Type B pancreatic cell (in vitro differentiated cells): Measurements from ENCODE around the gene COG3. TPM values are rescaled to one million over a fixed set of nuclear protein-coding genes. Genes with fewer than 3 reads are reported as not detected.
A peak's percentile ranks its signal among the peaks of the same experiment; 100 is the strongest.

Experiments used
- DNase-seq: peaks from one replicate; pipeline ENCODE4 v3.0.0; 2021; ENCODE audit warnings: mixed read lengths; ENCODE audit not compliant: unreplicated experiment; ENCODE audit errors: extremely low spot score
- H3K27ac Mint-ChIP-seq: 2 replicates; pipeline ENCODE4 v1.8.0; 2021; ENCODE audit warnings: mild to moderate bottlenecking, mixed read lengths
- H3K27me3 Mint-ChIP-seq: 2 replicates; pipeline ENCODE4 v1.8.0; 2021; ENCODE audit warnings: mixed read lengths
- H3K36me3 Mint-ChIP-seq: 2 replicates; pipeline ENCODE4 v1.8.0; 2021; ENCODE audit warnings: mixed read lengths
- H3K4me1 Mint-ChIP-seq: one replicate; pipeline ENCODE4 v1.8.0; 2021; ENCODE audit warnings: mixed read lengths; ENCODE audit not compliant: unreplicated experiment
- H3K4me3 Mint-ChIP-seq: 2 replicates; pipeline ENCODE4 v1.8.0; 2021; ENCODE audit warnings: mild to moderate bottlenecking, mixed read lengths
- H3K9me3 Mint-ChIP-seq: 2 replicates; pipeline ENCODE4 v1.8.0; 2021; ENCODE audit warnings: mixed read lengths
- total RNA-seq: library from RNA; stranded (reverse); gene quantifications from 2 replicates; pipeline ENCODE4 v1.2.1, GENCODE V29; 2021; ENCODE audit warnings: low replicate concordance
- TF ChIP-seq, protein P1 (sequence below): fragments of 200-600 bp; sonication (generic); conservative IDR thresholded peaks from 2 replicates; pipeline ENCODE4 v1.5.0; 2021; ENCODE audit warnings: antibody characterized with exemption, mild to moderate bottlenecking

COG3 gene
- total RNA-seq, 1 donor from 2014 or later = 30.4 TPM

DNA sequence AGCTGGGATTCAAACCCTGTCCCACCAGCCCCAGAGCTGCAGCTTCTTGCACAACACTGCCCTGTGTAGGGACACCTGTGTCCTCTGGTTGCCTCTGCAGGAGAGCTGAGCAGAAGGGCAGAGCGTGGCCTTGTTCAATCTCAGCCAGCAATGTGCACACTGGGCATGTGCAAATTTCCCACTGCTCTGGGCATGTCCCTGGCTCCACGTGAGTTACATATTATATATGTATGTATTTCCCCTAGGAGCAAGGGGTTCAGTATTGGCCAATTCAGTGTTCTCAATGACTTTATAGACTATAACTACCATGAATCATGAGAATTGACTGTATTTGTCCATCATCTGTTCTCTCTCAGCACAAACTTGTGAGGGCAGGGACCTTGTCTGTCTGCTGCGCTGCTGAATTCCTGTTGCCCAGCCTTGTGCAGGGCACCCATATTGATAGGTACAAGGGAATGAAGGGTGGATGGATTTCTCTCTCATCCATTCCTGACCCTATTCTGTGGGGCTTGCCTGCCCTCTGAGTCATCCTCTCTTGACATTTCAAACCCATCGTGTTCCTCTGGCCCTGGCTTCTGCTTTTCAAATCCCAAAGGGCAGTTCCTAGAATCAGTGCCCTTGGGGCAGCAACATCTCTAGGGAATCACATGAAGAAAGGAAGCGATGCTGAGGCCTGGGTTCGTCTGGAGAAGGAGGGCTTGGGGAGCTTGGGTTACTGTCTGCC lies 81.1 kb downstream of the COG3 start:
- peak; percentile 34 for DNase-seq
- H3K36me3 Mint-ChIP-seq = no peaks in the 10 kb centered on the region
- H3K9me3 Mint-ChIP-seq = no peaks in the 10 kb centered on the region
- H3K27ac Mint-ChIP-seq = no peak overlapping the region
- TF ChIP-seq, protein P1, sequence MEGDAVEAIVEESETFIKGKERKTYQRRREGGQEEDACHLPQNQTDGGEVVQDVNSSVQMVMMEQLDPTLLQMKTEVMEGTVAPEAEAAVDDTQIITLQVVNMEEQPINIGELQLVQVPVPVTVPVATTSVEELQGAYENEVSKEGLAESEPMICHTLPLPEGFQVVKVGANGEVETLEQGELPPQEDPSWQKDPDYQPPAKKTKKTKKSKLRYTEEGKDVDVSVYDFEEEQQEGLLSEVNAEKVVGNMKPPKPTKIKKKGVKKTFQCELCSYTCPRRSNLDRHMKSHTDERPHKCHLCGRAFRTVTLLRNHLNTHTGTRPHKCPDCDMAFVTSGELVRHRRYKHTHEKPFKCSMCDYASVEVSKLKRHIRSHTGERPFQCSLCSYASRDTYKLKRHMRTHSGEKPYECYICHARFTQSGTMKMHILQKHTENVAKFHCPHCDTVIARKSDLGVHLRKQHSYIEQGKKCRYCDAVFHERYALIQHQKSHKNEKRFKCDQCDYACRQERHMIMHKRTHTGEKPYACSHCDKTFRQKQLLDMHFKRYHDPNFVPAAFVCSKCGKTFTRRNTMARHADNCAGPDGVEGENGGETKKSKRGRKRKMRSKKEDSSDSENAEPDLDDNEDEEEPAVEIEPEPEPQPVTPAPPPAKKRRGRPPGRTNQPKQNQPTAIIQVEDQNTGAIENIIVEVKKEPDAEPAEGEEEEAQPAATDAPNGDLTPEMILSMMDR = no peak
- H3K4me1 Mint-ChIP-seq = no peaks in the 10 kb centered on the region
- H3K27me3 Mint-ChIP-seq = peaks cover 3% of the 10 kb centered on the region
- H3K4me3 Mint-ChIP-seq = no peak overlapping the region

DNA sequence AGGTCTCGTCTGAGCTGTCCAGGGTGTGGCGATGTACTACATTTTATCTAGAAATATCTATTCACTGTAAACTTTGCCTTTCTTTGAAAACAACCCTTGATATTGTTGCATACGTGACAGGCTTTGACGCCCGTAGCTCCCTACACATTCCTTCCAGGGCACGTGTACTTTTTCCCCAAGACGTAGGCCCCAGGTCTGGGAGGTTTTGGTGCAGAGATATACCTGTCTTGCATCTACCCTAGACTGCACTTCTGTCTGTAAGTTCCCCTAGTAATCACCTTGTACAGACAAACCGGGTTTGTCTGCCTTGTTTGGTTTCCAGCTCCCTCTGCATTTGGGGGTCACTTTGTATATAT lies 81.6 kb downstream of the COG3 start:
- H3K27ac Mint-ChIP-seq = no peak overlapping the region
- no peaks in the 10 kb centered on the region for H3K4me1 Mint-ChIP-seq
- H3K9me3 Mint-ChIP-seq = no peaks in the 10 kb centered on the region
- TF ChIP-seq, protein P1 = no peak
- H3K27me3 Mint-ChIP-seq = peaks cover 5% of the 10 kb centered on the region
- no peak overlapping the region for H3K4me3 Mint-ChIP-seq
- no peaks in the 10 kb centered on the region for H3K36me3 Mint-ChIP-seq
- DNase-seq = no peak

DNA sequence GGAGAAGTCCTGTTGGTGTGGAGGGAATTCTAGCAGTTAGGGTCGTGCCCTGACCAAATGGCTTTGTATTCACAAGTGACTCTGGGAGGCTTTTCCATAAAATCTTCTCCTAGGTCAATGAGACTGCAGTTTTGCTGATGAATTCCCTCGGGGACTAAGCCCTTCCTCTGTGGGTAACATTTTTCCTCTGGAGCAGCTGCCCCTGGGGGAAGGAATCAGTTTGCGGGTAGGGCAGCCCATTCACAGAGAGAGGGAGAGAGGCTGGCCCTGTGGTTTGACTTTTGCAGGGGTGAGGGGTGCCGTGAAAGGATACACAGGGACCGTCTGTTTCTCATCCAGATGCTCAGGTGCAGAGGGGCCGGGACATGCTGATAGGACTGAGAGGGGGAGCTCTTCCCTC lies 83.5 kb downstream of the COG3 start:
- Mint-ChIP-seq H3K4me3 (no peak overlapping the region), H3K36me3 (no peaks in the 10 kb centered on the region), H3K27ac (no peak overlapping the region), H3K9me3 (no peaks in the 10 kb centered on the region), H3K4me1 (no peaks in the 10 kb centered on the region), H3K27me3 (peaks cover 10% of the 10 kb centered on the region)
- no peak for DNase-seq
- TF ChIP-seq, protein P1 = no peak

DNA sequence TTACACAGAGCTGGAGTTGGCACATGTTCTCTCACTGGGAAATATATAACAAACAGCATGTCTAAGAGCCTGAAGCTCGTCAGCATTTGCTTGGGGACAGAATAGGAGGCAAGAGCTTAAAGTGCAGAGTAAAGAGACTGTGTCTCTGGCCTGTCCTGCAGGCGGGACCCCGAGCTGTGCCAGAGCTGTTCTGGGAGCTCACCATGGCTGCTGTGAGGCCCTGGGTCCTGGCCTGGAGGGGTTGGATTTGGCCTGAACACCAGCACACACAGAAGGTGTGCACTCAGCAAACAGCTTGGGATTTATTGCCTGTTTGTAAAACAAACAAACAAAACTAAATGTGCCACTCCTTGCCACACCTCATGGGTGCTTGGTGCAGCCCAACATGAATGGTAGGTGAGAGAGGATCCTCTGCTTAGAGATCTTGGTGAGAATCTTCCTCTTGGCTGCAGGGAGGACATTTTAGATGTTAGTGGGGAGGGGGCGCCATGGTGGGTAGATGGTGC lies 89.9 kb downstream of the COG3 start:
- Mint-ChIP-seq H3K27ac (no peak overlapping the region), H3K4me3 (no peak overlapping the region)

DNA sequence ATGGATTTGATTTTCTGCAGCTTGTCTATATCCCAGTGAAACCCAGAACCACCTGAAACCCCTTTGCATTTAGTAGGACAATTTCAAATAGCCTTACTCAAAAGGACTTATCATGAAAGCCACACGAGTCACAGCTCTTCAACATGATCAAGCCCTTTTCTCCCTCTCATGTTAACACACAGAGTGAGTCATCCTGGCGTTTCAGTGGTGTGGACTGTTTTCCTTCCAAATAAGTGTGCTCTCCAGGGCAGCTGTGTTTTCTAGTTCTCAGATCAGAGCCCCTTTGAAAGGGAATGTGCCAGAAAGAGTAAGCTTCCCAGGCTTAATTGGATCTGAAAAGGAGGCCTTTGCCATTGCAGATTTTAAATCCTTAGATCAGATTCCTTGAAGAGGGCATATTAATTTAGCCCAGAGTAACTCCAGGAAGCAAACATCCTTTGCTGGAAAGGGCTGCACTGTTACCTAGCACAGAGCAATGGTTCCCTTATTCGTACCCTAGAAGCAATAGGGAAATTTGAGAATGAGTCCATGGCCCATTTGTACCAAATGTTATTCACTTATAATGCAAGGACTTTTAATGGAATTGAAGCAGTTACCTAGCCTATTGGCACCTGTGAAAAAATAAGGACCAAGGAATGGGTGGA lies 99.5 kb downstream of the COG3 start:
- H3K4me3 Mint-ChIP-seq = no peak overlapping the region
- TF ChIP-seq, protein P1 = no peak
- DNase-seq = no peak
- peaks cover 8% of the 10 kb centered on the region for H3K27me3 Mint-ChIP-seq
- H3K9me3 Mint-ChIP-seq = no peaks in the 10 kb centered on the region
- no peaks in the 10 kb centered on the region for H3K36me3 Mint-ChIP-seq
- no peak overlapping the region for H3K27ac Mint-ChIP-seq
- no peaks in the 10 kb centered on the region for H3K4me1 Mint-ChIP-seq

More for the DNA sequence above, 89.9 kb downstream of the COG3 start:
- H3K36me3 Mint-ChIP-seq = no peaks in the 10 kb centered on the region
- TF ChIP-seq, protein P1 = no peak
- DNase-seq = no peak
- no peaks in the 10 kb centered on the region for H3K4me1 Mint-ChIP-seq
- peaks cover 7% of the 10 kb centered on the region for H3K27me3 Mint-ChIP-seq
- H3K9me3 Mint-ChIP-seq = no peaks in the 10 kb centered on the region
